ENCODE data around the gene VEPH1. TPM values are rescaled to one million over a fixed set of nuclear protein-coding genes. Genes with fewer than 3 reads are reported as not detected.

VEPH1 gene
- total RNA-seq, 1 experiment from 2014 or later: 42.3 TPM

DNA sequence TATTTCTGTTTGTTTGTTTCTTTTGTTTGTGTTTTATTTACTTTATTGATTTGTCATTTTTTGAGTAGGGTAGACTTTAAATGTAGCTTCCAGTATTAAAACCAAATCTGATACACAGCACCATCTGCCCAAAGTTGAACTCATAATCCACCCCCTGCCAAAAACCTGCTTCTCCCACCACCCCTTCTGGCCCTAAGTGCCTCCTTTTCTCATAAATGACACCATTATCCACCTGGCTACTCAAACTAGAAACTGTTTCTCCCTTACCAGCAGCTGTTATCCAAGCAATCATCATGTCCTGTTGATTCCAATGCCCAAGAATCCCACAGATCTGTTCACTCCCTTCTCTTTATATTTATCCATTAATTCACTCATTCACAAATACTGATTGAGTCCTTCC, 88.4 kb downstream of the VEPH1 start:
- DNase-seq (ENCODE audit: low read depth, low spot score): no peak
- in situ Hi-C loops (cut with HindIII; ENCODE audit: low pct_unique_long_range_greater_than_20kb, low sequenced_read_pairs): no loop called here

- in situ Hi-C loops (cut with HindIII; ENCODE audit: low pct_unique_long_range_greater_than_20kb, low sequenced_read_pairs): no loop called here
- no peak for DNase-seq (ENCODE audit: low read depth, low spot score)
Measured at GRCh38 chr3:157412323-157412855, 90.8 kb downstream of the VEPH1 start.

DNA sequence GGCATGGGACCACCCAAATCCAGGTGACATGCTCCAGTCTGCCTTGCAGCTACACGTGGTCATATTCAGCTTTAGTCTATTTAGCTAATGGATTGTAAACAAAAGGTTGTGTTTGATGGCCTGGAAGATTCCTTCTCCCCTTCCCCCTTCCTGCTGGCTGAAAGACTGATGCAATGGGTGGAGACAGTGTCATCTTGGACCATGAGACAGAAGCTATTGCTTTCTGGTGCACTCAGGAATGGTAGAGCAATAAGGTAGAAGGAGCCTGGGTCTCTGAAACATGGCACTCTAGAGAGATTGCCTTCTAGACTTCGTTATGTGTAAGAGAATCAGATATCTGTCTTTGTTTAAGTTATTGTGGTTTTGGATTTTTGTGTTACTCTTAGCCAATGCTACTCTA, 92.3 kb downstream of the VEPH1 start:
- no peak for DNase-seq (ENCODE audit: low read depth, low spot score)
- in situ Hi-C loops (cut with HindIII; ENCODE audit: low pct_unique_long_range_greater_than_20kb, low sequenced_read_pairs): no loop called here

DNA sequence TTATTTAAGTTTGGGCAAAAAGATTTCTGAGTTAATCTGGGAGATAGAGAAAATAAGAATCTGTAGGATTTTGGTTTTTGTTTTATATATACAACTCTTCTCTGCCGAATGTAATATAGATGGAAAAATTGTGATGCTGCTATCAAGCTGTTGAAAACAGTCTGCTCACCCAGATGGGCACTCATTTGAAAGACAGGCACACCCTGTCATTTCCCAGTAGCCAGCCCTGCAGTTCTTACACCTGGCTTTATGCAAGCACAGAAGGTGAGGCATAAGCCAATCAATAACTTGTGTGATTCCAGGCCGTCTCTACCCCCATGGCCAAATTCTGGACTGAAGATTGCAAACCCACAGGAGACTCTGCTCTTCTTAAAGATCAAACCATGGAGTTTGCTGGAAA, 93.7 kb downstream of the VEPH1 start:
- in situ Hi-C loops (cut with HindIII; ENCODE audit: low pct_unique_long_range_greater_than_20kb, low sequenced_read_pairs): no loop called here
- no peak for DNase-seq (ENCODE audit: low read depth, low spot score)

GRCh38 chr3:157408499-157409149, 94.6 kb downstream of the VEPH1 start:
- DNase-seq (ENCODE audit: low read depth, low spot score): no peak
- in situ Hi-C loops (cut with HindIII; ENCODE audit: low pct_unique_long_range_greater_than_20kb, low sequenced_read_pairs): no loop called here

DNA sequence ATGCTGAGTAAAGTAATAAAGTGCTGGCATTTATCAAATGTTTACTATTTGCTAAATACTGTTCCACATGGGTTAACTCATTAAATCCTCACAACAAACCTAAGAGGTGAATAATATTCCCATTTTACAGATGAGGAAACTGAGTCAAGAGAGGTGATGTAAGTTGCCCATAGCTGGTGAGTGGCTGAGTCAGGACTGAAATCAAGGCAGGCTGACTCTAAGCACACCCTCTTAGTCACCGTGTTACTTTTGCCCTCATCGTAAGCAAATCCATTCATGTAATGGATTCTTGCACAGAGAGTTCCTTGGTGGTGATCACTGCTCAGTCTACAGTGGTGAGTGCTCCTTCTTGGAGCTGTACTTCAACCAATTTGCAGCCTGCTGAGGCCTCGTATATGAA, 95.4 kb downstream of the VEPH1 start:
- no peak for DNase-seq (ENCODE audit: low read depth, low spot score)
- in situ Hi-C loops (cut with HindIII; ENCODE audit: low pct_unique_long_range_greater_than_20kb, low sequenced_read_pairs): no loop called here

DNA sequence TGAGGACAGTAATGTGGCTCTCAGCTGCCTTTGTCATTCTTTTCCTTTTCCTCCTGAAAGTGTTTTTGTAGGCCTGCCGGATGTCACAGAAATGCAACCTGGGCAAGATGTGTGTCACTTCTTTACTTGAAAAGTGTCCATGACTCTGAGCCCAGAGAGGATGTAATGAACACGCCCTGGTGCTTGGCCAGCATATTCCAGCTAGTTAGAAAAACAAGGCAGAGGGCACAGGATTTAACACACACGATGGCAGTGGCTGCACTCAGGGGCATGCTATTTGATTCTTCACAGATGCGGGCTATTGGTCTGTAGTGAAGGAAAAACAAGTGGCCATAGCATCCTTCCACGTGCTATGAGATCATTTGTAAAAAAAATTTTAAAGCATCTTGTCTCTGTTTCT, 96.8 kb downstream of the VEPH1 start:
- in situ Hi-C loops (cut with HindIII; ENCODE audit: low pct_unique_long_range_greater_than_20kb, low sequenced_read_pairs): no loop called here
- no peak for DNase-seq (ENCODE audit: low read depth, low spot score)

- in situ Hi-C loops (cut with HindIII; ENCODE audit: low pct_unique_long_range_greater_than_20kb, low sequenced_read_pairs): no loop called here
Measured at GRCh38 chr3:157405457-157405856, 97.8 kb downstream of the VEPH1 start.

GRCh38 chr3:157404381-157404780, 98.8 kb downstream of the VEPH1 start:
- in situ Hi-C loops (cut with HindIII; ENCODE audit: low pct_unique_long_range_greater_than_20kb, low sequenced_read_pairs): no loop called here
- no peak for DNase-seq (ENCODE audit: low read depth, low spot score)

More at GRCh38 chr3:157405457-157405856, 97.8 kb downstream of the VEPH1 start:
- no peak for DNase-seq (ENCODE audit: low read depth, low spot score)

- in situ Hi-C loops (cut with HindIII; ENCODE audit: low pct_unique_long_range_greater_than_20kb, low sequenced_read_pairs): no loop called here
- no peak for DNase-seq (ENCODE audit: low read depth, low spot score)
Measured at GRCh38 chr3:157398598-157398997, 104.6 kb downstream of the VEPH1 start.

- in situ Hi-C loops (cut with HindIII; ENCODE audit: low pct_unique_long_range_greater_than_20kb, low sequenced_read_pairs): no loop called here
- no peak for DNase-seq (ENCODE audit: low read depth, low spot score)
Measured at GRCh38 chr3:157394411-157394810, 108.8 kb downstream of the VEPH1 start.

GRCh38 chr3:157393113-157393512, 110.1 kb downstream of the VEPH1 start:
- DNase-seq (ENCODE audit: low read depth, low spot score): no peak
- in situ Hi-C loops (cut with HindIII; ENCODE audit: low pct_unique_long_range_greater_than_20kb, low sequenced_read_pairs): no loop called here

- DNase-seq (ENCODE audit: low read depth, low spot score): no peak
- in situ Hi-C loops (cut with HindIII; ENCODE audit: low pct_unique_long_range_greater_than_20kb, low sequenced_read_pairs): no loop called here
Measured at GRCh38 chr3:157392104-157392503, 111.1 kb downstream of the VEPH1 start.

DNA sequence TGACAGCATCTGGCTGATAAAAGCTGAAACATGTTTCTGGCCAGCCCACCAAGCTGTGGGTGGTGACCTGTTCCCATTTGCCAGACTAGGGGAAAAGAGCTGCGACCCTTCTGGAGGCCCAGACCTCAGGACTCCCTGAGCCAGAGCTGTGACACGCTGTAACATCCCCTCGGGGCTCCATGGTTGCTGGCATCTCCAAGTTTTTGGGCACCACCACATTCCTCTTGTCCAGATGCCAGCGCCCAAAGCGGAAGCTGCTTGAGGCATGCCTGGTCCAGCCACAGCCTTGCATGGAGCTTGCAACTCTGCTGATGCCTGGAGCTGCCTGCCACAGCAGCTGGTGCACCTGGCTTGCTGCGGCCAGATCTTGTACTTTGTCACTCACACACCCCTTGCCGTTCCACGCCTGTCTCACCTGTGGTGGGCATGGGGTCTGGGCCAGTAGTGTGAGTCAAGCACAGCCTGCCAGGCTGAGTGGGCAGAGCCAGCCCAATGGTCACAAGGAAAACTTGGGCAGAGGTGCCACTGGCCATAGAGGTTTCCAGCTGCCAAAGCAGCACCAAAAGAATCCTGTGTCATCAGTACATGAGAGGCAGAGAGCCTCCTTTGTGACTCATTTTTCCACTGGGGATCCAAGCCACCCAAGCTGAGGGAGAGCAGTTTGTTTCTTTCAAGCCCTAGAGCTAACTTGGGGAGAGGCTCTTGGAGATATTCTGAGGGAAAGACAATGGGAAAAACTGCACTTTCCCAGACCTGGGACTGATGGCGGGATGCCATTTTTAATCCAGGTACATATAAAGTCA, 112.3 kb downstream of the VEPH1 start:
- DNase-seq (ENCODE audit: low read depth, low spot score): no peak
- in situ Hi-C loops (cut with HindIII; ENCODE audit: low pct_unique_long_range_greater_than_20kb, low sequenced_read_pairs): no loop called here

- in situ Hi-C loops (cut with HindIII; ENCODE audit: low pct_unique_long_range_greater_than_20kb, low sequenced_read_pairs): no loop called here
- no peak for DNase-seq (ENCODE audit: low read depth, low spot score)
Measured at GRCh38 chr3:157388976-157389375, 114.2 kb downstream of the VEPH1 start.

- in situ Hi-C loops (cut with HindIII; ENCODE audit: low pct_unique_long_range_greater_than_20kb, low sequenced_read_pairs): no loop called here
- DNase-seq (ENCODE audit: low read depth, low spot score): peak; percentile 67
Measured at GRCh38 chr3:157387708-157388435, 115.3 kb downstream of the VEPH1 start.

DNA sequence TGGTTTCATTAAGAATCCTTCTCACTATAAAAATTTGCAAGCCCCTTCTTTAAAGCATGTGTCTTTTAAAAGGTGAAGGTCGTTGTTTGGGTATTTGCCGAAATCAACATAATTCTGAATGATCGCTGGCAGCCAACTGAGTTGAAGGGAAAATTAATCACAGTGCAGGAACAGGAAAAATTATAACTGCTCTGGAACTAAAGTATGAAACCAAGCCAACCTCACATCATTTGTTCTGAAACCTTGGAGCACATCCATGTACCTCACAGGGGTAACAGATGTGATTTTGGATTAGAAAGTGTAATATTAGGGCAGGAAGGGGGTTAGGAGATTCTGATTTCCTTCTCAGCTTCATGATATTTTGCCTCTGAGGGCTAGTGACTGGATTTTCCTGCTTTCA, 118.7 kb downstream of the VEPH1 start:
- DNase-seq (ENCODE audit: low read depth, low spot score): no peak
- in situ Hi-C loops (cut with HindIII; ENCODE audit: low pct_unique_long_range_greater_than_20kb, low sequenced_read_pairs): no loop called here

GRCh38 chr3:157384031-157384430, 119.2 kb downstream of the VEPH1 start:
- in situ Hi-C loops (cut with HindIII; ENCODE audit: low pct_unique_long_range_greater_than_20kb, low sequenced_read_pairs): no loop called here
- DNase-seq (ENCODE audit: low read depth, low spot score): no peak

Data from SK-MEL-5 (cell line).